Urinary bladder (tissue), 4 donors: ENCODE results near the gene SCUBE3. TPM values are rescaled to one million over a fixed set of nuclear protein-coding genes. Genes with fewer than 3 reads are reported as not detected.

Source experiments
- DNase-seq: peaks from one replicate; pipeline ENCODE4 v3.0.0-alpha.2; 2015; ENCODE audit errors: extremely low spot score
- H3K27ac ChIP-seq: one replicate; pipeline ENCODE4 v1.5.1; 2013; ENCODE audit warnings: low read depth, mild to moderate bottlenecking, moderate library complexity
- H3K36me3 ChIP-seq: one replicate; pipeline ENCODE4 v1.6.1; 2013; ENCODE audit warnings: mild to moderate bottlenecking, moderate library complexity; ENCODE audit not compliant: insufficient read depth
- H3K4me1 ChIP-seq: one replicate; pipeline ENCODE4 v1.6.1; 2013; ENCODE audit warnings: mild to moderate bottlenecking, moderate library complexity; ENCODE audit not compliant: insufficient read depth
- H3K4me3 ChIP-seq: one replicate; pipeline ENCODE4 v1.5.1; 2013; ENCODE audit warnings: low read depth, low read length
- WGBS: extraction: QIAGEN DNeasy Blood & Tissue Kit; methylation state at CpG from one replicate; pipeline ENCODE4 v1.1.7; 2013; 5-methylcytosine and 5-hydroxymethylcytosine counted together
- polyA plus RNA-seq: library from polyadenylated mRNA; stranded (reverse); fragments of 200-250 nt; gene quantifications from one replicate; pipeline ENCODE4 v1.2.3, GENCODE V29; 2013
- total RNA-seq: library from RNA; depleted of rRNA; stranded (reverse); fragments of >200 nt; gene quantifications from one replicate; pipeline ENCODE4 v1.2.3, GENCODE V29; 2014
- donor health status: healthy with polysubstance abuse.
- donor health status: healthy.

SCUBE3 gene
- total and polyA plus RNA-seq, 2 donors, result 3.9 to 8.4 TPM

GRCh38 chr6:35176301-35177024 is 37.3 kb upstream of the SCUBE3 start:
- WGBS, result 75% methylated on average over 3 of the region's 3 CpGs
- Histone ChIP-seq H3K4me1 (no peaks in the 10 kb centered on the region), H3K4me3 (no peak overlapping the region), H3K27ac (no peak overlapping the region), H3K36me3 (no peaks in the 10 kb centered on the region)
- no peak for DNase-seq

- Histone ChIP-seq H3K27ac (no peak overlapping the region), H3K4me3 (no peak overlapping the region), H3K36me3 (no peaks in the 10 kb centered on the region), H3K4me1 (peaks cover 1% of the 10 kb centered on the region)
- 86% methylated on average over 3 of the region's 3 CpGs for WGBS
- no peak for DNase-seq
These were observed 36.6 kb upstream of the SCUBE3 start for GRCh38 chr6:35177157-35177556.

- H3K36me3 ChIP-seq, result no peaks in the 10 kb centered on the region
- WGBS, result 80% methylated on average over 2 of the region's 2 CpGs
- H3K4me3 ChIP-seq, result no peak overlapping the region
- H3K4me1 ChIP-seq, result peaks cover 1% of the 10 kb centered on the region
- no peak overlapping the region for H3K27ac ChIP-seq
- DNase-seq, result no peak
These were observed 36.2 kb upstream of the SCUBE3 start for GRCh38 chr6:35177596-35177995.

- Histone ChIP-seq H3K36me3 (no peaks in the 10 kb centered on the region), H3K4me3 (no peak overlapping the region), H3K27ac (no peak overlapping the region), H3K4me1 (peaks cover 1% of the 10 kb centered on the region)
- DNase-seq, result no peak
- WGBS, result 94% methylated on average over 2 of the region's 2 CpGs
These were observed 35.7 kb upstream of the SCUBE3 start for GRCh38 chr6:35178012-35178411.

GRCh38 chr6:35178932-35179832 is 34.6 kb upstream of the SCUBE3 start:
- Histone ChIP-seq H3K27ac (no peak overlapping the region), H3K4me3 (no peak overlapping the region), H3K4me1 (peaks cover 1% of the 10 kb centered on the region), H3K36me3 (no peaks in the 10 kb centered on the region)
- WGBS, result 83% methylated on average over 5 of the region's 5 CpGs
- no peak for DNase-seq

- no peak for DNase-seq
- WGBS, result 41% methylated on average over 2 of the region's 2 CpGs
- Histone ChIP-seq H3K4me3 (no peak overlapping the region), H3K36me3 (no peaks in the 10 kb centered on the region), H3K4me1 (peaks cover 1% of the 10 kb centered on the region), H3K27ac (no peak overlapping the region)
These were observed 33.7 kb upstream of the SCUBE3 start for GRCh38 chr6:35179901-35180535.

GRCh38 chr6:35181308-35181932 is 32.3 kb upstream of the SCUBE3 start:
- DNase-seq, result no peak
- no peaks in the 10 kb centered on the region for H3K36me3 ChIP-seq
- H3K27ac ChIP-seq, result no peak overlapping the region
- no peak overlapping the region for H3K4me3 ChIP-seq
- peaks cover 1% of the 10 kb centered on the region for H3K4me1 ChIP-seq
- 60% methylated on average over 5 of the region's 5 CpGs for WGBS

- WGBS, result 30% methylated on average over 55 of the region's 55 CpGs
- Histone ChIP-seq H3K4me1 (peaks cover 1% of the 10 kb centered on the region), H3K36me3 (no peaks in the 10 kb centered on the region), H3K27ac (no peak overlapping the region), H3K4me3 (no peak overlapping the region)
- no peak for DNase-seq
These were observed 31.7 kb upstream of the SCUBE3 start for GRCh38 chr6:35181933-35182612.

- Histone ChIP-seq H3K4me3 (no peak overlapping the region), H3K4me1 (peaks cover 1% of the 10 kb centered on the region), H3K36me3 (no peaks in the 10 kb centered on the region), H3K27ac (no peak overlapping the region)
- no peak for DNase-seq
- WGBS, result 93% methylated on average over 2 of the region's 2 CpGs
These were observed 30.5 kb upstream of the SCUBE3 start for GRCh38 chr6:35183281-35183680.

- 91% methylated on average over 2 of the region's 2 CpGs for WGBS
- DNase-seq, result no peak
- H3K27ac ChIP-seq, result no peak overlapping the region
- no peaks in the 10 kb centered on the region for H3K36me3 ChIP-seq
- H3K4me3 ChIP-seq, result no peak overlapping the region
- H3K4me1 ChIP-seq, result peaks cover 1% of the 10 kb centered on the region
These were observed 29.8 kb upstream of the SCUBE3 start for GRCh38 chr6:35183935-35184334.

- H3K36me3 ChIP-seq, result no peaks in the 10 kb centered on the region
- H3K4me1 ChIP-seq, result peaks cover 1% of the 10 kb centered on the region
- no peak overlapping the region for H3K27ac ChIP-seq
- DNase-seq, result no peak
- WGBS, result 65% methylated on average over 9 of the region's 9 CpGs
- H3K4me3 ChIP-seq, result no peak overlapping the region
These were observed 29.0 kb upstream of the SCUBE3 start for GRCh38 chr6:35184580-35185301.

GRCh38 chr6:35185302-35185681 is 28.5 kb upstream of the SCUBE3 start:
- Histone ChIP-seq H3K36me3 (no peaks in the 10 kb centered on the region), H3K27ac (no peak overlapping the region), H3K4me3 (no peak overlapping the region), H3K4me1 (peaks cover 1% of the 10 kb centered on the region)
- WGBS, result 26% methylated on average over 6 of the region's 6 CpGs
- DNase-seq, result no peak
